Measurements from ENCODE around the gene EVC.
A peak's percentile ranks its signal among the peaks of the same experiment; 100 is the strongest.

Gene EVC

GRCh38 chr4:5814421-5814820, 103.4 kb downstream of the EVC start:
- no peak for DNase-seq (ENCODE audit: low read depth)
- no peak for TF ChIP-seq CTCF (IDR thresholded peaks at IDR 0.05; ENCODE audit: low read depth, low read length, missing control alignments)
- no peak overlapping the region for H3K4me3 ChIP-seq (ENCODE audit: low read depth, low read length)

GRCh38 chr4:5815641-5816040, 104.6 kb downstream of the EVC start:
- TF ChIP-seq CTCF (IDR thresholded peaks at IDR 0.05; ENCODE audit: low read depth, low read length, missing control alignments) = no peak
- DNase-seq (ENCODE audit: low read depth) = no peak
- no peak overlapping the region for H3K4me3 ChIP-seq (ENCODE audit: low read depth, low read length)

- no peak for TF ChIP-seq CTCF (IDR thresholded peaks at IDR 0.05; ENCODE audit: low read depth, low read length, missing control alignments)
- no peak for DNase-seq (ENCODE audit: low read depth)
- no peak overlapping the region for H3K4me3 ChIP-seq (ENCODE audit: low read depth, low read length)
Measured at GRCh38 chr4:5816101-5816500, 105.1 kb downstream of the EVC start.

- no peak for TF ChIP-seq CTCF (IDR thresholded peaks at IDR 0.05; ENCODE audit: low read depth, low read length, missing control alignments)
- DNase-seq (ENCODE audit: low read depth) = no peak
- no peak overlapping the region for H3K4me3 ChIP-seq (ENCODE audit: low read depth, low read length)
Measured at GRCh38 chr4:5816851-5817375, 105.9 kb downstream of the EVC start.

- no peak for DNase-seq (ENCODE audit: low read depth)
- no peak overlapping the region for H3K4me3 ChIP-seq (ENCODE audit: low read depth, low read length)
- TF ChIP-seq CTCF (IDR thresholded peaks at IDR 0.05; ENCODE audit: low read depth, low read length, missing control alignments) = peak; percentile 64
Measured at GRCh38 chr4:5821665-5822358, 110.8 kb downstream of the EVC start.

- H3K4me3 ChIP-seq (ENCODE audit: low read depth, low read length) = no peak overlapping the region
- no peak for DNase-seq (ENCODE audit: low read depth)
- no peak for TF ChIP-seq CTCF (IDR thresholded peaks at IDR 0.05; ENCODE audit: low read depth, low read length, missing control alignments)
Measured at GRCh38 chr4:5822619-5823018, 111.6 kb downstream of the EVC start.
